GM20000 (cell line): ENCODE results near the gene HDDC3.

Experiments used
- DNase-seq: peaks from one replicate; pipeline ENCODE4 v3.0.0; 2012; ENCODE audit warnings: low spot score
- CTCF ChIP-seq: IDR thresholded peaks from 2 replicates; pipeline ENCODE4 v1.5.1; 2012; ENCODE audit warnings: mild to moderate bottlenecking, control low read depth; ENCODE audit errors: extremely low read depth, missing control alignments

The HDDC3 gene

GRCh38 chr15:90952901-90953677 is 20.7 kb upstream of the HDDC3 start:
- no peak for TF ChIP-seq CTCF
- no peak for DNase-seq

GRCh38 chr15:90950676-90951075 is 18.3 kb upstream of the HDDC3 start:
- TF ChIP-seq CTCF, result no peak
- no peak for DNase-seq

- TF ChIP-seq CTCF, result no peak
- no peak for DNase-seq
These were observed 17.8 kb upstream of the HDDC3 start for GRCh38 chr15:90949979-90950675.

- DNase-seq, result no peak
- TF ChIP-seq CTCF, result no peak
These were observed 16.2 kb upstream of the HDDC3 start for GRCh38 chr15:90948506-90948905.

- TF ChIP-seq CTCF, result no peak
- no peak for DNase-seq
These were observed 15.4 kb upstream of the HDDC3 start for GRCh38 chr15:90947577-90948357.

GRCh38 chr15:90946941-90947576 is 14.7 kb upstream of the HDDC3 start:
- TF ChIP-seq CTCF, result no peak
- no peak for DNase-seq
